Right ventricle myocardium inferior (tissue), 1 donor: ENCODE measurements around the gene NEU1. TPM values are rescaled to one million over a fixed set of nuclear protein-coding genes. Genes with fewer than 3 reads are reported as not detected.
"Not testable (repeated sequence)": the region's sequence is repeated elsewhere in the genome, so short reads cannot be mapped to it uniquely, and the experiment has no call there.

Experiments used
- ATAC-seq: fragments of 200-7000 bp; cut with Tn5 transposase; one replicate; pipeline ENCODE4 v1.9.1; 2020; ENCODE audit warnings: mild to moderate bottlenecking, moderate library complexity
- DNase-seq: peaks from one replicate; pipeline ENCODE4 v3.0.0; 2021; ENCODE audit errors: missing footprints
- intact Hi-C: fragments of 100-400 bp; cut with DNase I; formaldehyde crosslinking; loops from one replicate; pipeline ENCODE4 v1.11.0; 2022
- long read RNA-seq: library from polyadenylated mRNA; unstranded; transcript quantifications from one replicate; pipeline ENCODE4 v2.0.0, GENCODE V29; 2021
- total RNA-seq: library from RNA; stranded (reverse); fragmentation: NEBNext Ultra II Directional; extraction: Animal tissue kit (Norgen Biotek cat#: 25700); gene quantifications from one replicate; pipeline ENCODE4 v1.2.1, GENCODE V29; 2021
- donor health status: DM: no; HTN: yes; CAD: no; lungs with severe emphysema.

NEU1 gene
- total RNA-seq: 25.6 TPM
- long read RNA-seq, transcript NEU1-206 (6 exons, 2,045 nt): major isoform, 14 of 18 reads
- long read RNA-seq, partial matches to known transcripts: 4 of 18 reads
- long read RNA-seq, other reads (novel, unspliced or antisense): 0 of 18 reads

DNA sequence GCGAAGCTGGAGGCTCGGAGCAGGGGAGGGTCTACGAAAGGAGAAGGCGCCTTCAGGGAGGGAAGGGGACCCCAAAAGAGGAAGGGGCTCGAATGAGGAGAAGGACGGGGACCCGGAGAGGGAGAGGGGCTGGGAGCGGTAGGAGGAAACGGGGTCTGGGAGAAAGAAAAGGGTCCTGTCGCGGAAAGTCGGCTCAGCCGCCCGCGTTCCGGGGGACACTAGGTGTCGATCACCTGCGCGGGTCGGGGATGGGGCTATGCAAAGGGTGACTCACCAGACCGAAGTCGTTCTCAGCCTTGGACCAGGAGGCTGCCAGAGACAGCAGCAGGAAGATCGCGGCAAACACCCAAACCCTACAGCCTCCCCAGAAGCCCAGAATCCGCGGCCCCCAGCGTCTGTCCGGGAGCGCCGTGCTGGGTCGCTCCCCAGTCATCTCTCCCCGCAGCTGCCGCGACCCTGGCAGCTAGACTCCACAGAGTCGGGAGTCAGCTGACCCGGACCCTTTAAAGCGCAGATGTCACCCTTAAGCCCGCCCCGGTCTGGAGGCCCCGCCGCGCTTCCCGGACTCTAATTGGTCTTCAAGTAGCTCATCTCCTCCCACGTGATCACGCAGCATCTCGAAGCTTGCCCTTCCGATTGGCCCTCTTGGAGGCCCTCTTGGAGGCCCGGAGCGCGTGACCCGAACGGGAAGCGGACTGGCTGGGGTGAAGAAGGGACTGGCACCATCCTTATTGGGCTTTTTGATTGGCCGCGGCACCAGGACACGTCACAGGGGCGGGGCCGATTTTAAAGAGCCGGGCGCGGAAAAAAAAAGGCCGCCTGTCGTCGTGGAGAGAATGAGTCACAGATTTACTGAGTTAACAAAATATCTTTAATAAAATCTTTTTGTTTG lies at the start of gene NEU1:
Gene NEU1 (minus strand): TSS at position 478 of the 892 bp plus-strand sequence. CDS start 45 bp downstream, at position 433.
- peak; percentile 98 for ATAC-seq

GRCh38 chr6:31911826-31912585 lies 49.4 kb upstream of the NEU1 start:
- intact Hi-C loops: no loop called here
- ATAC-seq (no peak), DNase-seq (no peak)

More for the DNA sequence above, at the start of gene NEU1:
- intact Hi-C loops: loop anchor here (10.0 kb wide), 1 partner anchor 178 kb away; the partner anchor contains the start of gene LY6G5C
- peak; percentile 100 for DNase-seq

- not testable (repeated sequence) for ATAC-seq, DNase-seq
- intact Hi-C loops: loop anchor here (5.0 kb wide), 1 partner anchor 158 kb away; no protein-coding TSS in a partner anchor
These were observed 46.7 kb upstream of the NEU1 start for GRCh38 chr6:31909298-31909697.

DNA sequence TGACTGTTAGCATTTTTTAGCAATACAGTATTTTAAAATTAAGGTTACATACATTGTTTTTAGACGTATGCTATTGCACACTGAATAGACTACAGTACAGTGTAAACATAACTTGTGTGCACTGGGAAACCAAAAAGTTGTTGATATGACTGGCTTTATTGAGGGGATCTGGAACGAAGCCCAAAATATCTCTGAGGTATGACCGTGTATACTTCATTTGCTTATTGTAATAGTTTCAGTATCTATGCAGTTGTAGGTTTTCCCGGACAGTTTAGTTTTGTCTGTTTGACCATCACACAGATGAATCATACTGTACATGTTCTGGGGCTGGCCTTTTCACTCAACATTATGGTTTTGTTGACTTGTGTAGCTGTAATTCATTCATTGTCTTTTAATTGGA lies 46.2 kb upstream of the NEU1 start:
- no peak for DNase-seq
- intact Hi-C loops: loop anchor here (5.0 kb wide), 1 partner anchor 159 kb away; no protein-coding TSS in a partner anchor
- ATAC-seq: no peak

DNA sequence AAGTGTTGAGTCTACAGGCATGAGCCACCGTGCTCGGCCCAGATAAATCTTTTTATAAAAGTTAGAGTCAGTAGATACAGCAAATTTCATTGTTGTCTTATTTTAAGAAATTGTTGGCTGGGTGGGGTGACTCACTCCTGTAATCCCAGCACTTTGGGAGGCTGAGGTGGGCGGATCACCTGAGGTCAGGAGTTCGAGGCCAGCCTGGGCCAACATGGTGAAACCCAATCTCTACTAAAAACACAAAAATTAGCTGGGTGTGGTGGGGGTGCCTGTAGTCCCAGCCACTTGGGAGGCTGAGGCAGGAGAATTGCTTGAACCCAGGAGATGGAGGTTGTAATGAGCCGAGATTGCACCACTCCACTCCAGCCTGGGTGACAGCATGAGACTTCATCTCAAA lies 45.6 kb upstream of the NEU1 start:
- intact Hi-C loops: loop anchor here (5.0 kb wide), 1 partner anchor 159 kb away; no protein-coding TSS in a partner anchor
- not testable (repeated sequence) for DNase-seq, ATAC-seq

GRCh38 chr6:31907158-31907813 lies 44.7 kb upstream of the NEU1 start:
- ATAC-seq (peak; percentile 14), DNase-seq (no peak)
- intact Hi-C loops: loop anchor here (5.0 kb wide), 1 partner anchor 160 kb away; no protein-coding TSS in a partner anchor

DNA sequence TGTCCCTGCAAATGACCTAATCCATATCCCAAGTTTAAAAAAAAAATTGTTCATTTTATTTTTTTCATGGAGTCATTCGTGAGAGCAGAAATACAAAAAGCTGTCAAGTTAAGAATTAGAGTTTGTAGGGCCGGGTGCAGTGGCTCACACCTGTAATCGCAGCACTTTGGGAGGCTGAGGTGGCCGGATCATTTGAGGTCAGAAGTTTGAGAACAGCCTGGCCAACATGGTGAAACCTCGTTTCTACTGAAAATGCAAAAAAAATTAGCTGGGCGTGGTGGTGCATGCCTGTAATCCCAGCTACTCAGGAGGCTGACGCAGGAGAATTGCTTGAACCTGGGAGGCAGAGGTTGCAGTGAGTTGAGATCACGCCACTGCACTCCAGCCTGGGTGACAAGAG lies 44.1 kb upstream of the NEU1 start:
- DNase-seq, ATAC-seq: not testable (repeated sequence)
- intact Hi-C loops: loop anchor here (5.0 kb wide), 1 partner anchor 161 kb away; no protein-coding TSS in a partner anchor

- DNase-seq: no peak
- intact Hi-C loops: loop anchor here (5.0 kb wide), 1 partner anchor 161 kb away; no protein-coding TSS in a partner anchor
- no peak for ATAC-seq
These were observed 43.5 kb upstream of the NEU1 start for GRCh38 chr6:31906122-31906521.

DNA sequence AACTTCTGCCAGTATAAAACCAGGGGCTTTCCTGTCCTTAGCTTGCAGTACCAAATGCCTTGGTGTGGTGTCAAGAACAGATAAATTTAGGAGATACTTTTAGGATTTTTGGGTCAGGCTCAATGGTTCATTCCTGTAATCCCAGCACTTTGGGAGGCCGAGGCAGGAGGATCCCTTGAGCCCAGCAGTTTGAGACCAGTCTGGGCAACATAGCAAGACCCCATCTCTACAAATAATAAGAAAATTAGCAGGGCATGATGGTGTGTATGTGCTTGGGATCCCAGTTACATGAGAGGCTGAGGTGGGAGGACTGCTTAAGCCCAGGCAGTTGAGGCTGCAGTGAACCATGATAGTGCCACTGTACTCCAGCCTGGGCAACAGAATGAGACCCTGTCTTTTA lies 42.4 kb upstream of the NEU1 start:
- intact Hi-C loops: loop anchor here (5.0 kb wide), 1 partner anchor 162 kb away; no protein-coding TSS in a partner anchor
- no peak for DNase-seq
- ATAC-seq: no peak

DNA sequence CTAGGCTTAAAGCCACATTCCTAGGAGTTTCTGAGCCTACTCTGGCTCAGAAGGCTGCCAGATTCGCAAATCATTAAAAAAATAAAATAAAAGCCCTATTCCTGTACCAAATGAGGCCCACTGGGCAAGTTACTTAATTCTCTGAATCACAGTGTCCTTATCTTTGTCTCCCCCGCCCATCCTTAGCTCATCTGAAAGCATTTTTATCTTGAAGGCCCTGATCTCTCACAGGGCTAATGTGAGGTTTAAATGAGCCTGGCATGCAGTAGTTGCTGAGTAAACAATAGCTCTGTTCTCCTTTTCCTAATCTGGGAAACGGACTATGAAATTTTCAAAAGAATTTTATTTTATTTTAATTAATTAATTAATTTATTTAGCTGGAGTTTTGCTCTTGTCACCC lies 41.3 kb upstream of the NEU1 start:
- intact Hi-C loops: loop anchor here (5.0 kb wide), 1 partner anchor 53 kb away; the partner anchor contains the start of genes NELFE and SKIC2
- ATAC-seq (no peak), DNase-seq (no peak)

- intact Hi-C loops: loop anchor here (1.0 to 5.0 kb wide), 2 partner anchors 55 to 282 kb away; partner anchors contain the start of genes NELFE, PRRC2A and SKIC2
- DNase-seq (peak; percentile 93), ATAC-seq (peak; percentile 85)
These were observed 39.5 kb upstream of the NEU1 start, which contains the start of gene ZBTB12 for GRCh38 chr6:31901953-31902643. ZBTB12 (minus strand) TSS chr6:31902086; CDS start chr6:31901305, 781 bp downstream.

GRCh38 chr6:31901415-31901952 lies 38.9 kb upstream of the NEU1 start:
- intact Hi-C loops: loop anchor here (5.0 kb wide), 1 partner anchor 56 kb away; the partner anchor contains the start of genes NELFE and SKIC2
- ATAC-seq (peak; percentile 24), DNase-seq (peak; percentile 81)

GRCh38 chr6:31900917-31901414 lies 38.3 kb upstream of the NEU1 start:
- DNase-seq (no peak), ATAC-seq (no peak)
- intact Hi-C loops: loop anchor here (5.0 kb wide), 1 partner anchor 56 kb away; the partner anchor contains the start of genes NELFE and SKIC2

- ATAC-seq (no peak), DNase-seq (no peak)
- intact Hi-C loops: loop anchor here (5.0 kb wide), 1 partner anchor 57 kb away; the partner anchor contains the start of genes NELFE and SKIC2
These were observed 37.5 kb upstream of the NEU1 start for GRCh38 chr6:31899882-31900722.

DNA sequence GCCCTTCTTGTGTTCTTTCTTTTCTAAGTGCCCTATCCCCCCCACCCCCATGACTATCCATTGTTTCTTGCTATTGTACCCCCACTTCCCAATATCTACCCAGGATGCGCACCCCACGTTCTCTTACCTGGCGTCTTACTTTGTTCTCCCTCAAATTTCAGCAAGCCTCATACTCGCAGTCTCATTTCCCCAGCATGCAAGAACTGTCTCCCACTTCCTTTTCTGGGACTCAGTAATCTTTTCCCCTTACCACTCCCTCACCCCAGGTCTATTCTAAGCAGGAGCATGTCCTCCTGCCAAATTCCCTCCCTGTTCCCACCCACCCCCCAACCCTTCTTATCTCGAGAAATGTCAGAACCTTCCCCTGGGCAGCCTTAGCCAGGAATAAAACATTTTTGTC lies 36.6 kb upstream of the NEU1 start:
- intact Hi-C loops: no loop called here
- ATAC-seq (no peak), DNase-seq (no peak)
